Neural cell (in vitro differentiated cells): ENCODE results near the gene DPF3.

Experiments
- EP300 ChIP-seq: fragments of 450-650 bp; conservative IDR thresholded peaks from 2 replicates; pipeline ENCODE4 v1.6.1; 2014; ENCODE audit warnings: antibody characterized with exemption, mild to moderate bottlenecking, moderate library complexity; ENCODE audit not compliant: poor library complexity, severe bottlenecking
- EZH2 ChIP-seq: fragments of 200-600, 300-800 bp; shearing (Covaris generic), sonication (generic); IDR thresholded peaks from 2 replicates; pipeline ENCODE4 v1.6.1; 2014; ENCODE audit warnings: antibody characterized with exemption, low read length, borderline replicate concordance, mild to moderate bottlenecking; ENCODE audit not compliant: insufficient read depth, poor library complexity, severe bottlenecking
- POLR2AphosphoS5 ChIP-seq: IDR thresholded peaks from 2 replicates; pipeline ENCODE4 v1.6.1; 2012
- RAD21 ChIP-seq: fragments of 450-650 bp; conservative IDR thresholded peaks from 2 replicates; pipeline ENCODE4 v1.6.1; 2014; ENCODE audit warnings: antibody characterized with exemption, mild to moderate bottlenecking, moderate library complexity
- TF ChIP-seq, protein P1 (sequence below): fragments of 450-650 bp; IDR thresholded peaks from 2 replicates; pipeline ENCODE4 v1.5.1; 2014; ENCODE audit warnings: antibody characterized with exemption, mild to moderate bottlenecking, moderate library complexity; ENCODE audit not compliant: poor library complexity, severe bottlenecking
- TF ChIP-seq, protein P2 (sequence below): IDR thresholded peaks from 2 replicates; pipeline ENCODE4 v1.6.1; 2012; ENCODE audit warnings: borderline replicate concordance

DNA sequence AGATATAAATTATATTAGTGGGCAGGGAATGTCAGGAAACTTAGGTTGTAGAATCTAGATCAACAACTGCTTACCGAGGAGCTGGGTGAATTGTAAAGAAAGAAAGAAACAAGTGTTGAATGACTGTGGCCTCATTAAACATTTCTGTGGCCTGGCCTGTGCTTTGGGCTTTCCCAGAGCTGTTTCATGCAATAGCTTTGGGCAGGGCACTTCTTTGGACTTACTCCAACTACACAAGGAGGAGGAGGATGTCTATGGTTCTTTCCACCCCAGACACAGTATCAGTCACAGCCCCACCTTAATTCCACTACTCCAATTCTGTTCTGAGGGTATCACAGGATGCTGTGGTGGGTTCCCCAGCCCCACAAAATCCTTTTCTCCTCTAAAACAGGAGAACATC lies 38.0 kb downstream of the DPF3 start:
- TF ChIP-seq, protein P1, sequence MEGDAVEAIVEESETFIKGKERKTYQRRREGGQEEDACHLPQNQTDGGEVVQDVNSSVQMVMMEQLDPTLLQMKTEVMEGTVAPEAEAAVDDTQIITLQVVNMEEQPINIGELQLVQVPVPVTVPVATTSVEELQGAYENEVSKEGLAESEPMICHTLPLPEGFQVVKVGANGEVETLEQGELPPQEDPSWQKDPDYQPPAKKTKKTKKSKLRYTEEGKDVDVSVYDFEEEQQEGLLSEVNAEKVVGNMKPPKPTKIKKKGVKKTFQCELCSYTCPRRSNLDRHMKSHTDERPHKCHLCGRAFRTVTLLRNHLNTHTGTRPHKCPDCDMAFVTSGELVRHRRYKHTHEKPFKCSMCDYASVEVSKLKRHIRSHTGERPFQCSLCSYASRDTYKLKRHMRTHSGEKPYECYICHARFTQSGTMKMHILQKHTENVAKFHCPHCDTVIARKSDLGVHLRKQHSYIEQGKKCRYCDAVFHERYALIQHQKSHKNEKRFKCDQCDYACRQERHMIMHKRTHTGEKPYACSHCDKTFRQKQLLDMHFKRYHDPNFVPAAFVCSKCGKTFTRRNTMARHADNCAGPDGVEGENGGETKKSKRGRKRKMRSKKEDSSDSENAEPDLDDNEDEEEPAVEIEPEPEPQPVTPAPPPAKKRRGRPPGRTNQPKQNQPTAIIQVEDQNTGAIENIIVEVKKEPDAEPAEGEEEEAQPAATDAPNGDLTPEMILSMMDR, result no peak
- TF ChIP-seq EP300, result no peak
- no peak for TF ChIP-seq EZH2
- TF ChIP-seq RAD21, result no peak
- TF ChIP-seq, protein P2, sequence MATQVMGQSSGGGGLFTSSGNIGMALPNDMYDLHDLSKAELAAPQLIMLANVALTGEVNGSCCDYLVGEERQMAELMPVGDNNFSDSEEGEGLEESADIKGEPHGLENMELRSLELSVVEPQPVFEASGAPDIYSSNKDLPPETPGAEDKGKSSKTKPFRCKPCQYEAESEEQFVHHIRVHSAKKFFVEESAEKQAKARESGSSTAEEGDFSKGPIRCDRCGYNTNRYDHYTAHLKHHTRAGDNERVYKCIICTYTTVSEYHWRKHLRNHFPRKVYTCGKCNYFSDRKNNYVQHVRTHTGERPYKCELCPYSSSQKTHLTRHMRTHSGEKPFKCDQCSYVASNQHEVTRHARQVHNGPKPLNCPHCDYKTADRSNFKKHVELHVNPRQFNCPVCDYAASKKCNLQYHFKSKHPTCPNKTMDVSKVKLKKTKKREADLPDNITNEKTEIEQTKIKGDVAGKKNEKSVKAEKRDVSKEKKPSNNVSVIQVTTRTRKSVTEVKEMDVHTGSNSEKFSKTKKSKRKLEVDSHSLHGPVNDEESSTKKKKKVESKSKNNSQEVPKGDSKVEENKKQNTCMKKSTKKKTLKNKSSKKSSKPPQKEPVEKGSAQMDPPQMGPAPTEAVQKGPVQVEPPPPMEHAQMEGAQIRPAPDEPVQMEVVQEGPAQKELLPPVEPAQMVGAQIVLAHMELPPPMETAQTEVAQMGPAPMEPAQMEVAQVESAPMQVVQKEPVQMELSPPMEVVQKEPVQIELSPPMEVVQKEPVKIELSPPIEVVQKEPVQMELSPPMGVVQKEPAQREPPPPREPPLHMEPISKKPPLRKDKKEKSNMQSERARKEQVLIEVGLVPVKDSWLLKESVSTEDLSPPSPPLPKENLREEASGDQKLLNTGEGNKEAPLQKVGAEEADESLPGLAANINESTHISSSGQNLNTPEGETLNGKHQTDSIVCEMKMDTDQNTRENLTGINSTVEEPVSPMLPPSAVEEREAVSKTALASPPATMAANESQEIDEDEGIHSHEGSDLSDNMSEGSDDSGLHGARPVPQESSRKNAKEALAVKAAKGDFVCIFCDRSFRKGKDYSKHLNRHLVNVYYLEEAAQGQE, result no peak
- no peak for TF ChIP-seq POLR2AphosphoS5
